HG03139 (cell line): ENCODE measurements around the gene MNAT1.

Experiments used
- ATAC-seq: cut with Tn5 transposase; IDR thresholded peaks from one replicate; pipeline ENCODE4 v1.9.1; 2021; ENCODE audit not compliant: unreplicated experiment

Gene MNAT1

GRCh38 chr14:60956632-60957031 lies 222.1 kb downstream of the MNAT1 start:
- ATAC-seq: no peak

- no peak for ATAC-seq
These were observed 223.6 kb downstream of the MNAT1 start for GRCh38 chr14:60958146-60958545.

- no peak for ATAC-seq
These were observed 229.2 kb downstream of the MNAT1 start for GRCh38 chr14:60963761-60964160.

- no peak for ATAC-seq
These were observed 230.3 kb downstream of the MNAT1 start for GRCh38 chr14:60964904-60965303.

- ATAC-seq: no peak
These were observed 230.8 kb downstream of the MNAT1 start for GRCh38 chr14:60965402-60965801.

GRCh38 chr14:60968099-60968498 lies 233.5 kb downstream of the MNAT1 start:
- no peak for ATAC-seq

- ATAC-seq: no peak
These were observed 234.1 kb downstream of the MNAT1 start for GRCh38 chr14:60968671-60969070.

- no peak for ATAC-seq
These were observed 235.6 kb downstream of the MNAT1 start for GRCh38 chr14:60970146-60970545.

GRCh38 chr14:60971271-60971670 lies 236.7 kb downstream of the MNAT1 start:
- ATAC-seq: no peak

GRCh38 chr14:60972295-60972694 lies 237.7 kb downstream of the MNAT1 start:
- no peak for ATAC-seq

GRCh38 chr14:60973070-60973469 lies 238.5 kb downstream of the MNAT1 start:
- ATAC-seq: no peak

GRCh38 chr14:60974090-60974651 lies 239.6 kb downstream of the MNAT1 start:
- ATAC-seq: no peak

- no peak for ATAC-seq
These were observed 241.0 kb downstream of the MNAT1 start for GRCh38 chr14:60975551-60975950.

GRCh38 chr14:60977847-60978246 lies 243.3 kb downstream of the MNAT1 start:
- ATAC-seq: no peak

- peak; percentile 82 for ATAC-seq
These were observed 246.5 kb downstream of the MNAT1 start, which contains the start of the genes SLC38A6 and TRMT5 for GRCh38 chr14:60980811-60981632. TSS of gene SLC38A6 (plus strand) at chr14:60981245. CDS start at chr14:60981278, 33 bp downstream. TSS of gene TRMT5 (minus strand) at chr14:60981079. CDS start at chr14:60980973, 106 bp downstream.

- no peak for ATAC-seq
These were observed 247.3 kb downstream of the MNAT1 start for GRCh38 chr14:60981633-60982455.

GRCh38 chr14:60984196-60984595 lies 249.6 kb downstream of the MNAT1 start:
- ATAC-seq: no peak

- no peak for ATAC-seq
These were observed 251.9 kb downstream of the MNAT1 start for GRCh38 chr14:60986500-60986899.

GRCh38 chr14:60989599-60989998 lies 255.0 kb downstream of the MNAT1 start:
- no peak for ATAC-seq

- ATAC-seq: no peak
These were observed 264.1 kb downstream of the MNAT1 start for GRCh38 chr14:60998617-60999016.

GRCh38 chr14:60999536-60999935 lies 265.0 kb downstream of the MNAT1 start:
- ATAC-seq: no peak

- ATAC-seq: no peak
These were observed 269.0 kb downstream of the MNAT1 start for GRCh38 chr14:61003571-61003970.
